SHP77 (cell line): ENCODE measurements around the gene RRP1B.
"Not testable (repeated sequence)": the region's sequence is repeated elsewhere in the genome, so short reads cannot be mapped to it uniquely, and the experiment has no call there.

Source experiments
- DNase-seq, 2 experiments: peaks; one replicate each; lab custom pipeline; 2025; lab: John Stamatoyannopoulos, UW

RRP1B gene

GRCh38 chr21:43639470-43640353 is 19.6 kb upstream of the RRP1B start:
- DNase-seq: no peak

DNA sequence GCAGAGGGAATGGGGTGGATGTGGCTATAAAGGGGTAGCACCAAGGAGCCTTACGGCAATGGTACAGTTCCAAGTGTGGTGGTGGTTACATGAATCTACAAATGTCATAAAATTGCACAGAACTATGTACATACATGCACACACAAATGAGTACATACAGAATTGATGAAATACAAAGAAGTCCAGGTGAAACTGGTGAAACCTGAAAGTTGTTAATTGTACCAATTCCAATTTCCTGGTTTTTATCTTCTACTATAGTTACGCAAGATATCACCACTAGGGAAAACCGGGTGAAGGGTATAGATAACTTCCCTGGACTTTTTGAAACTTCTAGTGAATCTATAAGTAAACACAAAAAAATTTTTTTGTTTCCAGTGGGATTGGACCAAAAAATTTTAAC is 19.0 kb upstream of the RRP1B start:
- no peak for DNase-seq

GRCh38 chr21:43643193-43643592 is 16.2 kb upstream of the RRP1B start:
- DNase-seq: no peak

- DNase-seq: no peak
Measured at GRCh38 chr21:43644071-43644470, 15.3 kb upstream of the RRP1B start.

- no peak for DNase-seq
Measured at GRCh38 chr21:43644609-43645008, 14.8 kb upstream of the RRP1B start.

GRCh38 chr21:43645136-43645891 is 14.0 kb upstream of the RRP1B start:
- DNase-seq: peak; percentile 70 to 79

DNA sequence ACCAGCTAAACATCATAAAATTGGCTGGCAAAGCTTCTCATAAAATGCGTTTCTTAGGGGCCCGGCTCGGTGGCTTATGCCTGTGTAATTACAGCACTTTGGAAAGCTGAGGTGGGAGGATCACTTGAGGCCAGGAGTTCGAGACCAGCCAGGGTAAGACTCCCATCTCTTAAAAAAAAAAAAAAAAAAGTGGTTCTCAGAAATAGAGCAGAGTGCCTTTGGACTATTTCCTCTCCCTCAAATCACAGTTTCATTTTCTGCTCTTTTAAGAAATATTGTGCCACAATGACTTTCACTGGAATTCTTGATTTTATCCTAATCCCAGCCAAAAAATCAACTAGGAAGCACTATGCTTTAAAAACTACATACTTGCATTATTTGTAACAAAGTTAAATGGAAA is 13.4 kb upstream of the RRP1B start:
- DNase-seq: no peak

GRCh38 chr21:43646550-43647260 is 12.7 kb upstream of the RRP1B start:
- peak; percentile 85 to 88 for DNase-seq

DNA sequence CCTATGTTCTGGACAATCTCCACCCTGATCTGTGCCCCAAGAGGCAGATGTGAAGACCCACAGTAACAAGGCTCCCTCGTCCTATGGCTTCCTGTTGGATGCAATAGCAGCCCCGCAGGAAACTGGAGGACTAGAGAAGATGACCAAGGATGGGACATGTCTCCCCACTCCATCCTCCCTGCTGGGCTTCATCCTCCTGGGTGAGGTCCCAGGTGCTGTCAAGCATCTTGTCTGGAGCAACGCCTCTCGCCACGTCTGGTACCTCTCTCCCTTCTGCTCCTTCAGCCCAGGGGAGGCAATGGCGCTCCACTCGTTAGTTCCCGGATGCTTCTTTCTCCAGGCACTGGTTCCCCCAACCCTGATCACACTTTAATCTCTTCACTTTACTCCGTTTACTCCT is 11.2 kb upstream of the RRP1B start:
- no peak for DNase-seq

- not testable (repeated sequence) for DNase-seq
Measured at GRCh38 chr21:43651926-43652325, 7.4 kb upstream of the RRP1B start.

DNA sequence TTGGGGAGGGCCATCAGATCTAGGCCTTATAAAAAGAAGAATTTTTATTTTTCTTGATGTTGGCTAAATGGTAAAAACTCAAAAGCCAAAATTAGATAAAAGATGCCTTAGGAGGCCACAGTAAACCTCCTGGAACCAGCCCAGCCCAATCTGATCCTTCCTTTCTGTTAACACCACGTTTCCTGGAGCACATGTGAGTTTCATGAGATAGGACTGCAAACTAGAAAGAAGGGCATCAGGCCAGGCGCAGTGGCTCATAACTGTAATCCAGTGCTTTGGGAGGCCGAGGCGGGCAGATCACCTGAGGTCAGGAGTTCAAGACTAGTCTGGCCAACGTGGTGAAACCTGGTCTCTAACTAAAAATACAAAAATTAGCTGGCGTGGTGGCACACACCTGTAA is 6.7 kb upstream of the RRP1B start:
- DNase-seq: no peak

DNA sequence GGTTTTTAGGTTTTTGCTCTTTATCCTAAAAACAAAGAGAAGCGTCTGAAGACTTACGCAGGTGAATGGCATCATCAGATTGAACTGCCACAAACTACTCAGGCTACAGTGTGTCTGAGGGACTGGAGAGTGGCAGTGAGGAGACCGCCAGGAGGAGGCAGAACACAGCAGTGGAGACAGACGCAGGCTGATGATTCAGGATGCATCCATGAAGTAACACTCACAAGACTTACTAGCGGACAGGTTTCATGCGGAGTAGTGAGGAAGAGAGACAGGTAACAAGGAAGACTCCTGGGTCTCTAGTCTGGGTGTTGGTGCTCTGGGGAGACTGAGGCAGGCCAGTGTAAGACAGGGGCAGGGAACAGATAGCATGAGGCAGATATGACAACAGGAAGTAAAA is 5.7 kb upstream of the RRP1B start:
- no peak for DNase-seq

GRCh38 chr21:43654806-43655489 is 4.4 kb upstream of the RRP1B start:
- DNase-seq: no peak

GRCh38 chr21:43657355-43658087 is 1.8 kb upstream of the RRP1B start:
- DNase-seq: no peak

GRCh38 chr21:43658088-43658741 is 1.1 kb upstream of the RRP1B start:
- DNase-seq: no peak

- DNase-seq: no peak
Measured at GRCh38 chr21:43658769-43659135, 608 bp upstream of the RRP1B start.

DNA sequence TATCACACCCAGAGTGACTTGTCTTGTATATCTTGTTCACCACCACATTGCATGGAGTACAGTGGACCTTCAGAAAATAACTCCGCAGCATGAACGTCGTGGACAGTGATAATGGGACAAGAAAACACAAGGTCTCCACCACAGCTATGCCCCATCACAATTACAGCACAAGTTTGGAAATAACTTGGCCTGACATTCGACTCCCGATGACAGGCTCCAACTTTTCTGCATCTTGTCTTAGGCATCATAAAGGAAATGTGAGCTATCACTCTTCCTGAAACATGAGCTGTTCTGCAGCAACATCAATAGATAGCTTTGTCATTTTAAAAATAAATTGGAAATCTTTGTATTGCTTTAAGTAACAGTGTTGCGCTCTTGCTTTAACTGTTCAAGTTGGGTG is 2.9 kb downstream of the RRP1B start:
- DNase-seq: no peak

GRCh38 chr21:43663033-43663432 is 3.7 kb downstream of the RRP1B start:
- no peak for DNase-seq

GRCh38 chr21:43664358-43664757 is 5.0 kb downstream of the RRP1B start:
- DNase-seq: no peak

DNA sequence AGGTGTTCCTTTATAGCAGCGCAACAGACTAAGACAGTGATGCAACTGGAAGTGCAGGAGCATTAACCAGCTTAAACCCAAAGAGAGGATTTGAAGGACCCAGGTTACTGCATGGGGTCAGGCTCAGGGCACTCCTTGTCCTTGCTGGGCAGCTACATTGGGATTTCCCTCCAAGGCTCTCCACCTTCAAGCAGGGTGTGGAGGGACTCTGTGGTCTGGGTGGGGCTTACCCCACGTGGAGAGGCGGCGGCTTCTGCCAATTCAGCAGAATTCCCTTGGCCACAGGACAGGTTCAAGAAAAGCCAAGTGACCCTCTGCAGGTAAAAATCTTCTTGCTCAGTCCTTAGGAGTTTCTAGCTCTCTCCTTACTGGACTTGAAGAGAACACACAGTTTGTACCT is 6.5 kb downstream of the RRP1B start:
- no peak for DNase-seq
